ENCODE results near the gene TPPP.
"Not testable (repeated sequence)": the region's sequence is repeated elsewhere in the genome, so short reads cannot be mapped to it uniquely, and the experiment has no call there.

GRCh38 chr5:682651-683358, 10.3 kb downstream of the TPPP start:
- not testable (repeated sequence) for TF ChIP-seq CTCF (conservative IDR thresholded peaks at IDR 0.05; ENCODE audit: low read length); EZH2phosphoT487 (IDR thresholded peaks at IDR 0.05; ENCODE audit: borderline replicate concordance)

Data from Loucy (cell line).